Spleen (tissue), 7 donors: ENCODE data around the gene CACNA1A.

Experiments
- CTCF ChIP-seq, 11 experiments: fragments of 200-600 bp in 7 of 11; fragments of 450-650 bp in 4 of 11; sonication (generic) in 4 of 11; IDR thresholded peaks in 8 of 11; conservative IDR thresholded peaks in 3 of 11; 1 replicate in 7 of 11; 2 replicates in 4 of 11; pipeline versions ENCODE4 v1.4.0 to v1.8.0; 2016 to 2021; ENCODE audit warnings: antibody characterized with exemption in 11 of 11, inconsistent platforms in 4 of 11, mild to moderate bottlenecking in 1 of 11
- POLR2AphosphoS5 ChIP-seq, 3 donors: sonication (generic); formaldehyde crosslinking; IDR thresholded peaks; one replicate each; pipeline ENCODE4 v1.5.1; 2017; ENCODE audit warnings: antibody characterized with exemption in 3 of 3
- donor health status: DM: no; HTN: no; CAD: no; lungs with moderate emphysema.
- donor health status: DM: no; HTN: no; CAD: no.
- donor health status: DM: no; HTN: no; CAD: no.

- TF ChIP-seq CTCF (IDR thresholded peaks at IDR 0.05 in 8 of 11, conservative IDR thresholded peaks at IDR 0.05 in 3 of 11) = no peak
- no peak for TF ChIP-seq POLR2AphosphoS5 (IDR thresholded peaks at IDR 0.05)
Measured at GRCh38 chr19:13373599-13373998, 132.7 kb downstream of the CACNA1A start.
